ENCODE results near the gene LDHA. TPM values are rescaled to one million over a fixed set of nuclear protein-coding genes. Genes with fewer than 3 reads are reported as not detected.

The LDHA gene
- total and polyA plus RNA-seq, 2 of the 13 experiments (the other 11 are each of a cell fraction or from before 2014, with no cell fraction given): 805 to 1,547 TPM

DNA sequence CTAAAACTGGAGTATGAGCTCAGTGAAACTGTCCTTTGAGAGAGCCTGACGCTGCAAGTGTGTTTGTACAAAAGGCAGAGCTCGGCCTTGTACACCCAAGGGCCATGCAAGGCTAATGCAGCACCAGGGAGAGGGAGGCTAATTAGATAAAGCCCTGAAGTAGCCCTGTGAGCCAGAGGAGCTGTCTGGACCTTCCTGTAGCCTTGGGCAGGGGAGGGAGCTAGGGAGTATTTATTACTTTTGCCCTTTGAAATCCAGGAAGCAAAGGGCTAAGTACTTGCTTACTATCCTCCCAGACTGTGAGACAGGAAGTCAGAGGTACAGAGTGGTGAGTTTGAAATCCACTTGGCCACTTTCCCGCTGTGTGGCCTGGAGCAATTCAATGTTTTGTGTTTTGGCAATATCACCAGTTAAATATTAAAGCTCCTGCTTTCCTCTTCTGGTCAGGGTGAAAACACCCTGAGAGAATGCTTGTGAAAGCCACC, 10.2 kb upstream of the LDHA start (continued):
- TF ChIP-seq HNF4G (IDR thresholded peaks at IDR 0.05; ENCODE audit: borderline replicate concordance, low read depth, low read length) (peak; percentile 85), HNF4G (CRISPR knock-in tag; IDR thresholded peaks at IDR 0.05; ENCODE audit: borderline replicate concordance, low read depth) (0 out of 2 replicates have a peak, but pooled peaks have one; percentile 52), KMT2A (CRISPR knock-in tag; IDR thresholded peaks at IDR 0.05) (0 out of 2 replicates have a peak, but pooled peaks have one; percentile 17), PPARG (CRISPR knock-in tag; conservative IDR thresholded peaks at IDR 0.05) (peak; percentile 78), ZNF292 (CRISPR knock-in tag; IDR thresholded peaks at IDR 0.05; ENCODE audit: borderline replicate concordance, low read depth) (peak; percentile 84; the same call in 1 of the 2 replicates), ZFP90 (CRISPR knock-in tag; IDR thresholded peaks at IDR 0.05; ENCODE audit: borderline replicate concordance) (no peak), TEAD3 (CRISPR knock-in tag; optimal IDR thresholded peaks at IDR 0.05; ENCODE audit: borderline replicate concordance) (no peak), ZFP41 (CRISPR knock-in tag; IDR thresholded peaks at IDR 0.05; ENCODE audit: borderline replicate concordance) (no peak), KDM2A (CRISPR knock-in tag; IDR thresholded peaks at IDR 0.05; ENCODE audit: borderline replicate concordance, low read depth) (no peak), ELF3 (CRISPR knock-in tag; IDR thresholded peaks at IDR 0.05) (peak; percentile 95), SUZ12 (IDR thresholded peaks at IDR 0.05; ENCODE audit: low read depth, low read length) (no peak), RXRA (CRISPR knock-in tag; IDR thresholded peaks at IDR 0.05) (no peak), TAF15 (IDR thresholded peaks at IDR 0.05; ENCODE audit: low read depth, low read length, poor library complexity, severe bottlenecking) (no peak), ZNF567 (CRISPR knock-in tag; IDR thresholded peaks at IDR 0.05; ENCODE audit: borderline replicate concordance) (no peak), ZBTB7A (CRISPR knock-in tag; IDR thresholded peaks at IDR 0.05) (no peak), ATF7 (IDR thresholded peaks at IDR 0.05) (no peak), ATF7 (CRISPR knock-in tag; IDR thresholded peaks at IDR 0.05) (peak; percentile 32; the same call in 1 of the 2 replicates), ZNF431 (CRISPR knock-in tag; IDR thresholded peaks at IDR 0.05; ENCODE audit: borderline replicate concordance, low read depth) (0 out of 2 replicates have a peak, but pooled peaks have one; percentile 16), NCOR1 (IDR thresholded peaks at IDR 0.05; ENCODE audit: borderline replicate concordance, low read length) (0 out of 2 replicates have a peak, but pooled peaks have one; percentile 17), CAMTA2 (CRISPR knock-in tag; IDR thresholded peaks at IDR 0.05; ENCODE audit: borderline replicate concordance) (no peak), ZNF605 (CRISPR knock-in tag; IDR thresholded peaks at IDR 0.05) (peak; percentile 73; the same call in 1 of the 2 replicates), RBFOX2 (IDR thresholded peaks at IDR 0.05; ENCODE audit: low read depth, low read length) (peak; percentile 46; the same call in 1 of the 2 replicates), GLI4 (CRISPR knock-in tag; IDR thresholded peaks at IDR 0.05; ENCODE audit: borderline replicate concordance) (no peak)
- TF ChIP-seq, protein P1, sequence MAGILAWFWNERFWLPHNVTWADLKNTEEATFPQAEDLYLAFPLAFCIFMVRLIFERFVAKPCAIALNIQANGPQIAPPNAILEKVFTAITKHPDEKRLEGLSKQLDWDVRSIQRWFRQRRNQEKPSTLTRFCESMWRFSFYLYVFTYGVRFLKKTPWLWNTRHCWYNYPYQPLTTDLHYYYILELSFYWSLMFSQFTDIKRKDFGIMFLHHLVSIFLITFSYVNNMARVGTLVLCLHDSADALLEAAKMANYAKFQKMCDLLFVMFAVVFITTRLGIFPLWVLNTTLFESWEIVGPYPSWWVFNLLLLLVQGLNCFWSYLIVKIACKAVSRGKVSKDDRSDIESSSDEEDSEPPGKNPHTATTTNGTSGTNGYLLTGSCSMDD (CRISPR knock-in tag; IDR thresholded peaks at IDR 0.05): no peak
- TF ChIP-seq, protein P2, sequence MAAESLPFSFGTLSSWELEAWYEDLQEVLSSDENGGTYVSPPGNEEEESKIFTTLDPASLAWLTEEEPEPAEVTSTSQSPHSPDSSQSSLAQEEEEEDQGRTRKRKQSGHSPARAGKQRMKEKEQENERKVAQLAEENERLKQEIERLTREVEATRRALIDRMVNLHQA (CRISPR knock-in tag; IDR thresholded peaks at IDR 0.05): no peak
- TF ChIP-seq, protein P3, sequence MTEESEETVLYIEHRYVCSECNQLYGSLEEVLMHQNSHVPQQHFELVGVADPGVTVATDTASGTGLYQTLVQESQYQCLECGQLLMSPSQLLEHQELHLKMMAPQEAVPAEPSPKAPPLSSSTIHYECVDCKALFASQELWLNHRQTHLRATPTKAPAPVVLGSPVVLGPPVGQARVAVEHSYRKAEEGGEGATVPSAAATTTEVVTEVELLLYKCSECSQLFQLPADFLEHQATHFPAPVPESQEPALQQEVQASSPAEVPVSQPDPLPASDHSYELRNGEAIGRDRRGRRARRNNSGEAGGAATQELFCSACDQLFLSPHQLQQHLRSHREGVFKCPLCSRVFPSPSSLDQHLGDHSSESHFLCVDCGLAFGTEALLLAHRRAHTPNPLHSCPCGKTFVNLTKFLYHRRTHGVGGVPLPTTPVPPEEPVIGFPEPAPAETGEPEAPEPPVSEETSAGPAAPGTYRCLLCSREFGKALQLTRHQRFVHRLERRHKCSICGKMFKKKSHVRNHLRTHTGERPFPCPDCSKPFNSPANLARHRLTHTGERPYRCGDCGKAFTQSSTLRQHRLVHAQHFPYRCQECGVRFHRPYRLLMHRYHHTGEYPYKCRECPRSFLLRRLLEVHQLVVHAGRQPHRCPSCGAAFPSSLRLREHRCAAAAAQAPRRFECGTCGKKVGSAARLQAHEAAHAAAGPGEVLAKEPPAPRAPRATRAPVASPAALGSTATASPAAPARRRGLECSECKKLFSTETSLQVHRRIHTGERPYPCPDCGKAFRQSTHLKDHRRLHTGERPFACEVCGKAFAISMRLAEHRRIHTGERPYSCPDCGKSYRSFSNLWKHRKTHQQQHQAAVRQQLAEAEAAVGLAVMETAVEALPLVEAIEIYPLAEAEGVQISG (CRISPR knock-in tag; IDR thresholded peaks at IDR 0.05): peak; percentile 1; the same call in 1 of the 2 replicates
- TF ChIP-seq, protein P4, sequence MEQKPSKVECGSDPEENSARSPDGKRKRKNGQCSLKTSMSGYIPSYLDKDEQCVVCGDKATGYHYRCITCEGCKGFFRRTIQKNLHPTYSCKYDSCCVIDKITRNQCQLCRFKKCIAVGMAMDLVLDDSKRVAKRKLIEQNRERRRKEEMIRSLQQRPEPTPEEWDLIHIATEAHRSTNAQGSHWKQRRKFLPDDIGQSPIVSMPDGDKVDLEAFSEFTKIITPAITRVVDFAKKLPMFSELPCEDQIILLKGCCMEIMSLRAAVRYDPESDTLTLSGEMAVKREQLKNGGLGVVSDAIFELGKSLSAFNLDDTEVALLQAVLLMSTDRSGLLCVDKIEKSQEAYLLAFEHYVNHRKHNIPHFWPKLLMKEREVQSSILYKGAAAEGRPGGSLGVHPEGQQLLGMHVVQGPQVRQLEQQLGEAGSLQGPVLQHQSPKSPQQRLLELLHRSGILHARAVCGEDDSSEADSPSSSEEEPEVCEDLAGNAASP (CRISPR knock-in tag; IDR thresholded peaks at IDR 0.05; ENCODE audit: borderline replicate concordance): no peak
